ENCODE data around the gene ALCAM.

ALCAM gene

GRCh38 chr3:105356988-105357387 lies 9.7 kb upstream of the ALCAM start:
- DNase-seq (ENCODE audit: low spot score), result no peak

GRCh38 chr3:105359098-105359762 lies 7.5 kb upstream of the ALCAM start:
- DNase-seq (ENCODE audit: low spot score), result no peak

- no peak for DNase-seq (ENCODE audit: low spot score)
These were observed 6.7 kb upstream of the ALCAM start for GRCh38 chr3:105360003-105360402.

- no peak for DNase-seq (ENCODE audit: low spot score)
These were observed 4.6 kb upstream of the ALCAM start for GRCh38 chr3:105362021-105362665.

GRCh38 chr3:105364128-105364527 lies 2.6 kb upstream of the ALCAM start:
- no peak for DNase-seq (ENCODE audit: low spot score)

- DNase-seq (ENCODE audit: low spot score), result no peak
These were observed 1.7 kb upstream of the ALCAM start for GRCh38 chr3:105365081-105365390.

- peak; percentile 14 for DNase-seq (ENCODE audit: low spot score)
These were observed 1.1 kb upstream of the ALCAM start for GRCh38 chr3:105365391-105366325.

GRCh38 chr3:105367063-105367405 lies 325 bp downstream of the ALCAM start:
- no peak for DNase-seq (ENCODE audit: low spot score)

- DNase-seq (ENCODE audit: low spot score), result peak; percentile 57
These were observed 901 bp downstream of the ALCAM start for GRCh38 chr3:105367406-105368213.

- DNase-seq (ENCODE audit: low spot score), result peak; percentile 88
These were observed 2.1 kb downstream of the ALCAM start for GRCh38 chr3:105368566-105369499.

GRCh38 chr3:105369500-105370371 lies 3.0 kb downstream of the ALCAM start:
- peak; percentile 91 for DNase-seq (ENCODE audit: low spot score)

- no peak for DNase-seq (ENCODE audit: low spot score)
These were observed 6.7 kb downstream of the ALCAM start for GRCh38 chr3:105373383-105373782.

GRCh38 chr3:105375750-105376511 lies 9.2 kb downstream of the ALCAM start:
- no peak for DNase-seq (ENCODE audit: low spot score)

- DNase-seq (ENCODE audit: low spot score), result no peak
These were observed 11.0 kb downstream of the ALCAM start for GRCh38 chr3:105377716-105378115.

- DNase-seq (ENCODE audit: low spot score), result no peak
These were observed 18.5 kb downstream of the ALCAM start for GRCh38 chr3:105385179-105385578.

- DNase-seq (ENCODE audit: low spot score), result peak; percentile 16
These were observed 19.3 kb downstream of the ALCAM start for GRCh38 chr3:105385819-105386508.

GRCh38 chr3:105387122-105387751 lies 20.5 kb downstream of the ALCAM start:
- no peak for DNase-seq (ENCODE audit: low spot score)

GRCh38 chr3:105388176-105388575 lies 21.5 kb downstream of the ALCAM start:
- no peak for DNase-seq (ENCODE audit: low spot score)

Measured in NAMALWA (cell line).